NT2/D1 (cell line): ENCODE measurements around the gene ADAMTS2.

ENCODE experiments used
- YY1 ChIP-seq: IDR thresholded peaks from 2 replicates; pipeline ENCODE4 v1.6.1; 2011; ENCODE audit not compliant: insufficient read length, insufficient read depth
- ZNF274 ChIP-seq: IDR thresholded peaks from 2 replicates; pipeline ENCODE4 v1.6.1; 2011; ENCODE audit warnings: mild to moderate bottlenecking, low read depth, low read length

DNA sequence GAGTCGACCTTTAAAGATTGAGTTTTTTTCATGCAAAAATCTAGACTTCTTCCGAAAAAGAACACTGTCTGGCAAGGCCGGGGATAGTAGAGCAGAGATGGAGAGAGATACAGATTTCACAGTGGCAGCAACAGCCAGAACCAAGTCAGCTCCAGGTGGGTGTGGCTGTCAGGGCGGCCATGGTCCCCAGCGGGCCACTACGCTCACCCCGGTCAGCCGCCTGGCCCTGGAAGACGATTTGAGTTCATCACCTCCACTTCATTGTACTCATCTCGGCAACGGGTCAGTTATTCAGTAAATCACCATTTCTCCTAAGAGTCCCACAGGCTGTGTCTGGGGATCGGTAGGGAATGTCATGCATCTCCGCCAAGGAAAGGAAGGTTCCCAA is 232.1 kb downstream of the ADAMTS2 start:
- TF ChIP-seq YY1 (no peak), ZNF274 (no peak)
